Stimulated activated CD4-positive, alpha-beta T cell treated with anti-CD3 and anti-CD28 coated beads, Interleukin-12 subunit alpha, Interleukin-12 subunit beta, amount 100 ng/mL, for 24 hours (primary cell): ENCODE measurements around the gene NSD1.
"Not testable (repeated sequence)": the region's sequence is repeated elsewhere in the genome, so short reads cannot be mapped to it uniquely, and the experiment has no call there.

Source experiments
- DNase-seq, 2 experiments: peaks; one replicate each; pipeline ENCODE4 v3.0.0-alpha.2; 2020; ENCODE audit warnings: low read depth in 2 of 2

Gene NSD1

GRCh38 chr5:177291735-177292134, 158.2 kb downstream of the NSD1 start:
- DNase-seq = no peak

- no peak for DNase-seq
Observed at GRCh38 chr5:177293819-177294581, 160.4 kb downstream of the NSD1 start.

- DNase-seq = no peak
Observed at GRCh38 chr5:177294632-177295031, 161.1 kb downstream of the NSD1 start.

- DNase-seq = no peak
Observed at GRCh38 chr5:177295924-177296323, 162.4 kb downstream of the NSD1 start.

- DNase-seq = no peak
Observed at GRCh38 chr5:177296581-177296980, 163.0 kb downstream of the NSD1 start.

- DNase-seq = no peak
Observed at GRCh38 chr5:177297922-177298321, 164.3 kb downstream of the NSD1 start.

GRCh38 chr5:177299697-177300096, 166.1 kb downstream of the NSD1 start:
- no peak for DNase-seq

- DNase-seq = no peak
Observed at GRCh38 chr5:177300236-177300880, 166.8 kb downstream of the NSD1 start.

GRCh38 chr5:177300951-177301350, 167.4 kb downstream of the NSD1 start:
- DNase-seq = no peak

GRCh38 chr5:177301503-177302165, 168.1 kb downstream of the NSD1 start:
- no peak for DNase-seq

- no peak for DNase-seq
Observed at GRCh38 chr5:177302354-177303110, 169.0 kb downstream of the NSD1 start.

GRCh38 chr5:177303121-177303924, 169.8 kb downstream of the NSD1 start, which contains the start of the genes PRELID1 and RAB24:
PRELID1 (plus strand) TSS chr5:177303799; CDS start chr5:177303986, 187 bp downstream.
RAB24 (minus strand) TSS chr5:177303719; CDS start chr5:177303288, 431 bp downstream.
- peak; percentile 76 to 85 for DNase-seq

- no peak for DNase-seq
Observed at GRCh38 chr5:177303925-177304391, 170.4 kb downstream of the NSD1 start.

- DNase-seq = no peak
Observed at GRCh38 chr5:177304392-177305119, 171.0 kb downstream of the NSD1 start.

GRCh38 chr5:177306103-177306640, 172.6 kb downstream of the NSD1 start:
- not testable (repeated sequence) for DNase-seq

GRCh38 chr5:177306674-177307543, 173.3 kb downstream of the NSD1 start:
- DNase-seq = no peak

GRCh38 chr5:177307544-177308363, 174.2 kb downstream of the NSD1 start:
- no peak for DNase-seq

GRCh38 chr5:177308740-177309139, 175.2 kb downstream of the NSD1 start:
- DNase-seq = no peak
